Esophagus squamous epithelium (tissue), 5 donors: ENCODE data around the gene GPR87. TPM values are rescaled to one million over a fixed set of nuclear protein-coding genes. Genes with fewer than 3 reads are reported as not detected.
A peak's percentile ranks its signal among the peaks of the same experiment; 100 is the strongest.

ENCODE experiments used
- DNase-seq: peaks from one replicate; lab custom pipeline; 2025; lab: John Stamatoyannopoulos, UW
- H3K27ac ChIP-seq, 4 donors: fragments of 200-600 bp; sonication (generic); one replicate each; pipeline ENCODE4 v1.5.1; 2016 to 2019; ENCODE audit warnings: mild to moderate bottlenecking in 1 of 4
- H3K27me3 ChIP-seq, 4 donors: fragments of 200-600 bp; sonication (generic); 1 replicate in 3 of 4; 2 replicates in 1 of 4; pipeline versions ENCODE4 v1.5.1 to v1.6.0; 2017 to 2021; ENCODE audit warnings: antibody characterized with exemption in 1 of 4
- H3K36me3 ChIP-seq, 3 donors: fragments of 200-600 bp; sonication (generic); one replicate each; pipeline ENCODE4 v1.5.1; 2016 to 2019
- H3K4me1 ChIP-seq, 3 donors: fragments of 200-600 bp; sonication (generic); one replicate each; pipeline ENCODE4 v1.5.1; 2017 to 2019
- H3K4me3 ChIP-seq, 4 donors: fragments of 200-600 bp; sonication (generic); 1 replicate in 3 of 4; 2 replicates in 1 of 4; pipeline ENCODE4 v1.5.1; 2016 to 2019; ENCODE audit warnings: mild to moderate bottlenecking in 2 of 4, moderate library complexity in 1 of 4
- H3K9me3 ChIP-seq, 3 donors: fragments of 200-600 bp; sonication (generic); one replicate each; pipeline ENCODE4 v1.5.1; 2016 to 2019
- CTCF ChIP-seq, 6 experiments: fragments of 450-650 bp in 4 of 6; fragments of 200-600 bp in 2 of 6; sonication (generic) in 2 of 6; IDR thresholded peaks; one replicate each; pipeline ENCODE4 v1.5.1; 2016 to 2019; ENCODE audit warnings: antibody characterized with exemption in 6 of 6, mild to moderate bottlenecking in 4 of 6, moderate library complexity in 4 of 6
- POLR2A ChIP-seq, 4 donors: fragments of 450-650 bp; IDR thresholded peaks; one replicate each; pipeline ENCODE4 v1.6.1; 2017; ENCODE audit warnings: antibody characterized with exemption in 4 of 4, mild to moderate bottlenecking in 4 of 4, moderate library complexity in 3 of 4
- WGBS, 2 donors: methylation state at CpG; one replicate each; pipeline ENCODE4 v1.1.5; 2018; 5-methylcytosine and 5-hydroxymethylcytosine counted together
- intact Hi-C: fragments of 100-400 bp; cut with DNase I; formaldehyde crosslinking; loops from one replicate; pipeline ENCODE4 v1.15.0; 2022
- total RNA-seq, 4 donors: library from RNA; depleted of rRNA; stranded (reverse); fragments of >200 nt; gene quantifications; one replicate each; pipeline ENCODE4 v1.1.0, GENCODE V29; 2016
- donor health status: DM: yes; HTN: yes; CAD: no.

The GPR87 gene
- total RNA-seq, 4 donors from 2014 or later, result 37.8 to 55.1 (median 46.0) TPM

GRCh38 chr3:151290673-151291072 is 25.9 kb downstream of the GPR87 start:
- Histone ChIP-seq H3K9me3 (no peaks in the 10 kb centered on the region), H3K36me3 (peaks cover 0 to 28% (median 0%) of the 10 kb centered on the region in 3 donors), H3K4me3 (no peak overlapping the region), H3K27ac (no peak overlapping the region), H3K4me1 (peaks cover 0 to 3% (median 0%) of the 10 kb centered on the region in 3 donors), H3K27me3 (no peaks in the 10 kb centered on the region)
- intact Hi-C loops, result no loop called here
- TF ChIP-seq CTCF (IDR thresholded peaks at IDR 0.05) (peak in 5 of 6 experiments; percentile 22 to 66 (median 41)), POLR2A (IDR thresholded peaks at IDR 0.05) (no peak)
- WGBS, 2 donors, result 36 to 41% methylated on average over 3 of the region's 3 CpGs
- DNase-seq, result no peak

- H3K27me3 ChIP-seq, result no peaks in the 10 kb centered on the region
- H3K4me1 ChIP-seq, result peaks cover 0 to 6% (median 0%) of the 10 kb centered on the region in 3 donors
- no peak for TF ChIP-seq POLR2A (IDR thresholded peaks at IDR 0.05)
- no peak for TF ChIP-seq CTCF (IDR thresholded peaks at IDR 0.05)
- no peak overlapping the region for H3K4me3 ChIP-seq
- DNase-seq, result no peak
- H3K9me3 ChIP-seq, result no peaks in the 10 kb centered on the region
- WGBS, 2 donors, result 6 to 75% methylated on average over 3 of the region's 3 CpGs
- peaks cover 0 to 16% (median 0%) of the 10 kb centered on the region in 3 donors for H3K36me3 ChIP-seq
- intact Hi-C loops, result no loop called here
- H3K27ac ChIP-seq, result no peak overlapping the region
Observed at GRCh38 chr3:151289445-151289844, 27.2 kb downstream of the GPR87 start.

GRCh38 chr3:151285940-151286339 is 30.7 kb downstream of the GPR87 start:
- peaks cover 0 to 20% (median 9%) of the 10 kb centered on the region in 3 donors for H3K4me1 ChIP-seq
- no peaks in the 10 kb centered on the region for H3K27me3 ChIP-seq
- TF ChIP-seq CTCF (IDR thresholded peaks at IDR 0.05), result no peak
- no peak for TF ChIP-seq POLR2A (IDR thresholded peaks at IDR 0.05)
- DNase-seq, result no peak
- 56 to 69% methylated on average over 1 of the region's 1 CpG for WGBS, 2 donors
- H3K4me3 ChIP-seq, result no peak overlapping the region
- H3K9me3 ChIP-seq, result no peaks in the 10 kb centered on the region
- H3K27ac ChIP-seq, result no peak overlapping the region
- H3K36me3 ChIP-seq, result no peaks in the 10 kb centered on the region
- intact Hi-C loops, result no loop called here

GRCh38 chr3:151283907-151284461 is 32.6 kb downstream of the GPR87 start:
- Histone ChIP-seq H3K27me3 (no peaks in the 10 kb centered on the region), H3K36me3 (no peaks in the 10 kb centered on the region), H3K27ac (peak overlapping the region in 3 of 4 donors; percentile 26 to 64 (median 56)), H3K4me1 (peaks cover 0 to 20% (median 9%) of the 10 kb centered on the region in 3 donors), H3K4me3 (no peak overlapping the region), H3K9me3 (no peaks in the 10 kb centered on the region)
- TF ChIP-seq POLR2A (IDR thresholded peaks at IDR 0.05) (no peak), CTCF (IDR thresholded peaks at IDR 0.05) (no peak)
- 25 to 28% methylated on average over 5 of the region's 5 CpGs for WGBS, 2 donors
- intact Hi-C loops, result loop anchor here (5.0 kb wide), 2 partner anchors 57 to 117 kb away; no protein-coding TSS in a partner anchor
- no peak for DNase-seq

GRCh38 chr3:151283387-151283786 is 33.2 kb downstream of the GPR87 start:
- peaks cover 0 to 20% (median 9%) of the 10 kb centered on the region in 3 donors for H3K4me1 ChIP-seq
- H3K27ac ChIP-seq, result peak overlapping the region in 3 of 4 donors; percentile 26 to 64 (median 56)
- intact Hi-C loops, result loop anchor here (5.0 kb wide), 2 partner anchors 56 to 116 kb away; no protein-coding TSS in a partner anchor
- WGBS, 2 donors, result 40 to 49% methylated on average over 4 of the region's 4 CpGs
- DNase-seq, result no peak
- H3K4me3 ChIP-seq, result no peak overlapping the region
- H3K27me3 ChIP-seq, result no peaks in the 10 kb centered on the region
- TF ChIP-seq CTCF (IDR thresholded peaks at IDR 0.05) (no peak), POLR2A (IDR thresholded peaks at IDR 0.05) (no peak)
- H3K9me3 ChIP-seq, result no peaks in the 10 kb centered on the region
- no peaks in the 10 kb centered on the region for H3K36me3 ChIP-seq
